NCI-H1417 (cell line): ENCODE data around the gene MCF2L.

ENCODE experiments used
- DNase-seq, 3 experiments: peaks; one replicate each; lab custom pipeline; 2025; lab: John Stamatoyannopoulos, UW

The MCF2L gene

GRCh38 chr13:112964971-112965492 is 4.0 kb upstream of the MCF2L start:
- no peak for DNase-seq

GRCh38 chr13:112965573-112966115 is 3.4 kb upstream of the MCF2L start:
- DNase-seq: no peak

- no peak for DNase-seq
Observed at GRCh38 chr13:112966776-112967175, 2.2 kb upstream of the MCF2L start.

DNA sequence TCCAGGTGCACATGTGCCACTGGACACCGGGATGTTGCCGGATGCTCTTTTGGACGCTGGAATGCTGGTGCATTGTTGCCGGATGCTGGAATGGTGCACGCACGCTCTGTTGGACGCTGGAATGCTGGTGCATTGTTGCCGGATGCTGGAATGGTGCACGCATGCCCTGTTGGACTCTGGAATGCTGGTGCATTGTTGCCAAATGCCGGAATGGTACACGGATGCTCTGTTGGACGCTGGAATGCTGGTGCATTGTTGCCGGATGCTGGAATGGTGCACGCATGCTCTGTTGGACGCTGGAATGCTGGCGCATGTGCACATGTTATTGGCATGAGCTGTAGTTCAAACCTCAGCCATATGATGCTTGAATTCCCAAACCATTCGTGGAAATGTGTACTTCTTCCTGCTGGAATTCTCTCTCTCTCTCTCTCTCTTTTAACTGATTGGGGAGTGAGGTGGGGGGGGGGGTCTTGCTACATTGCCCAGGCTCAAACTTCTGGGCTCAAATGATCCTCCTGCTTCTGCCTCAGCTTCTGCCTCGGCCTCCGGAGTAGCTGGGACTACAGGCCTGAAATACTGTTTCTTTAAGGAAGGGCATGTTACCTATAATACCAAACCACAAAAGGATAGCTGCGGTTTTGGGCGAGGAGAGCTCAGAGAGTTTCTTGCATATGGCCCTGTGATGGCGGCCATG is 1.2 kb upstream of the MCF2L start:
- DNase-seq: no peak

DNA sequence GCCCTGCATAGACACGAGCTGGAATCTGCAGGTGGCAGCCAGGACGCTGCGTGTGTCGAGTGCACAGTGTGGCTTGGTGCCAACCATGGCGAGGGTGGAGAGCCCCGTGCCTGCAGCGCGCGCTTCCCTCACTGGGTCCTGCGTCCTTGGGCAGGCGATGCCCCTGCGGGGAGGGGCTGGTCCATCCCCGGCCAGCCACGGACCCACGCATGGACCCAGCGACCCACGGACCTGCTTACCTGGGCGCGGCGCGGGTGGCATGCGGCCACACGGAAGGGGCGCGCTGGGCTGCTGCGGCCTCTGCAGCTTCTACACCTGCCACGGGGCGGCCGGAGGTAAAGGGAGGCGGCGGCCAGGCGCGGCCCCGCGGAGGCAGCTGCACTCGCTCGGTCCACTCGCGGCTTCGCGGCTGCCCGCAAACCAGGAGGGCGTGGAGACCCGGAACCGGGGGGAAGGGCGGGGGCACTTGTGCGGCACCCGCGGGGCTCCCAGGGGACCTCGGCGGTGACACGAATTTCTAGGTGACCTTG is 569 bp upstream of the MCF2L start:
- DNase-seq: peak; percentile 91 to 93 (median 93)

- peak in 2 of 3 experiments; percentile 61 to 70 for DNase-seq
Observed at GRCh38 chr13:112969692-112970338, 801 bp downstream of the MCF2L start.

DNA sequence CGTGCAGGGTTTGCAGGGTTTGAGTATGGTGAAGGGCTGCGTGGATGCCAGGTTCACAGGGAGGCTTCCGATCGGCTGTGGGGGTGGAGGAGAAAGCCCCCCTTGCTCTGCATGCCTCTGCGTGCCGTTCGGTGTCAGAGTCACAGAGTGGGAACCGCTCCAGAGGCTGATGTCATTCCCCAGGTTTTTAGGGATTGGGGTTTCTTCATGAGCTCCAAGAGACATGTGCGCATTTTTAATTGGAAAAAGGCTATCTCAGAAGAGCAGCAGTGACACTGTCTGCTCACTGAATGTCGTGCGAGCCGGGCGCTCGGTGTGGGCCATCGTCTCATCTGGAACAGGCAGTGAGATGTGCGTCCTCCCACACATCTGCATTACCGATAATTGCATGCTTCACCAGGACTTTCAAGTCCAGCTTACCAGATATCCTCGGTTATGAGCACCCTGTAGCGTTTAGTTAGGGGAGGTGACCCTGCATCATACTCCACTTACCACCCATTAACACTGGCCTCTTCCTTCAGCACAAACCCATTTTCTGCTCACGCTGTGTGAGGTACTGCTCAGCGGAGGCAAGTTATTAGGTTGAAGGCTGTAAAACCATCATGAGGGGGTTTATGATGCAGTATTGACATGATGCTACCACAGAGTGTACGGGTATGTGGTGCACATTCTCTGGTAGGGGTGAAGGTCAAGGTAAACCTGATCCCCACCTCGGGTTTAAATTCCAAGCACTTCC is 1.7 kb downstream of the MCF2L start:
- peak in 2 of 3 experiments; percentile 24 to 52 for DNase-seq

GRCh38 chr13:112971288-112971643 is 2.3 kb downstream of the MCF2L start:
- peak in 1 of 3 experiments; percentile 30 for DNase-seq

- DNase-seq: no peak
Observed at GRCh38 chr13:112972258-112972657, 3.2 kb downstream of the MCF2L start.

- peak; percentile 61 to 84 (median 83) for DNase-seq
Observed at GRCh38 chr13:112972867-112973576, 4.0 kb downstream of the MCF2L start.

DNA sequence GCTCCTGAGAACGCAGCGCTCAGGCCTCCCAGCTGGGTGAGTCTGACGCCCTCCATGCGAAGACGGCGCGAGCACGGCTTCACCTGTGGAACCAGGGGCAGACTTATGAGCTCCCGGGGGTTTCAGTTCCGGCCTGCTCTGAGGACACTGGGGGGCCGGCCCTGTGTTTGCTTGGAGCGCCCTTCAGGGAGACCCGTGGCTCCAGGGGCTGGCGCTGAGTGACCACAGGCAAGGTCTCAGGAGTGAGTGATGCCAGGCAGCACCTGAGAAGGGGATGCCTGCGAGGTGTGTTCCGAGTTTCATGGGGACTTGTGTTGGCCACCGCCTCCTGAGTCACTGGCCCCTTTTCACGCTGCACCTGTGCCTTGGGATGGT is 4.5 kb downstream of the MCF2L start:
- peak in 2 of 3 experiments; percentile 23 to 54 for DNase-seq

- no peak for DNase-seq
Observed at GRCh38 chr13:112974125-112974524, 5.1 kb downstream of the MCF2L start.

DNA sequence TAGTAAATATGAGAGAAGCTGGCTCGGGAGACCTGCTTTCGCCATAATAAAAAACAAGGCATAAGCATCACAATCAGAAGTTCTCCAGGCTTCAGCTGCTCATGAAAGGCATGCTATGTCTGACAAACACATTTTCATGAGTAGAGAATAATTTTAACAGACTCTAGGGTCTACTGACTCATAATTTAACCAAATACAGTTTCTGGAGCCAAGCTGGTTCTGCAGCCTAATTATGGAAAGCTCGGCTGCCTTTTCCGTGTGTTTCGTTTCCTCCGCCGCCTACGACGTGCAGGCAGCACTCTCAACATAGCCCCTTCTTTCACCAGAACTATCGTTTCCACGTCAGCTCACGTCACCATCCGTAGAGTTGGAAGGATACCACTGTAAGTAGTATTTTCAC is 5.7 kb downstream of the MCF2L start:
- DNase-seq: no peak

DNA sequence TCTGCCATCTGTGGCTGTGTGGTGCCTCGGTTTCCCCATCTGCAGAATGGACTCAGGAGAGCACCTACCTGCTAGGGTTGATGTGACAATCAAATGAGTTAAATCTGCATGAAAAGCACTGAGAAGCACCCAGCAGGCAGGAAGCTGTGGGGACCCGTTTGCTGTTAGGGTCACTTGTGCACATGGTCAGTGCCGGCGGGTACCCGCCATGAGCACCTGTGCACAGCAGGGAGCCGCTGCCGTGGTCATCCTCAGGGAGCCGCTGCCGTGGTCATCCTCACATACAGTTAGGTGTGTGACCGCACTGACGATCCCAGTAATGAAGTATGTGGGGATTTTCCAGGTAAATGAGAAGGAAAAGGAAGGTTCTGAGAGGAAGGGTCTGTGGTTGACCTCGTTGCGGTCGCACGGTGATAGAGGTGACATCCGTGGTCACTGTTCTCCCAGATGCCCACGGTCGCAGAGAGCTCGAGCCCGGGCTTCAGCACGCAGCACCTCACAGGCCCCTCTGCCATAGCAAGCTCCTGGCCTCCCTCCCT is 6.5 kb downstream of the MCF2L start:
- DNase-seq: no peak

DNA sequence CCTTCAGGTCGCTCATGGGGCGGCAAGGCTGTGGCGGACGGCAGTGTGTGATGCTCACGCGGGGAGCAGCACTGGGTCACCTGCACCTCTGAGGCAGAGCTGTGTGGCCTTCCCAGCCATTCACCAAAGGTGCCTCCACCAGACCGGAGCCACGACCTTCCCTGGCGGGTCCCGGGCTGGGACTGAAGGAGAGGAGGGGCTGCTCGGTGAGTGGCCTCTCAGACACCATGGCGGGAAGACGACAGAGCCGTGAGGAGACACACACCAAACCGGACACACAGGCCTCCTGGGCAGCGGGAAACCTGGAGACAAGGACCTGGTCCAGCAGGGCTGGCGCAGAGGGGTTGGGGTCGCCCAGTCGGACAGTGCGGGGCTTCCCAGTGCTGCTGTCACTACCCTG is 7.5 kb downstream of the MCF2L start:
- no peak for DNase-seq

GRCh38 chr13:112977091-112977490 is 8.1 kb downstream of the MCF2L start:
- no peak for DNase-seq

- no peak for DNase-seq
Observed at GRCh38 chr13:112977525-112977924, 8.5 kb downstream of the MCF2L start.

DNA sequence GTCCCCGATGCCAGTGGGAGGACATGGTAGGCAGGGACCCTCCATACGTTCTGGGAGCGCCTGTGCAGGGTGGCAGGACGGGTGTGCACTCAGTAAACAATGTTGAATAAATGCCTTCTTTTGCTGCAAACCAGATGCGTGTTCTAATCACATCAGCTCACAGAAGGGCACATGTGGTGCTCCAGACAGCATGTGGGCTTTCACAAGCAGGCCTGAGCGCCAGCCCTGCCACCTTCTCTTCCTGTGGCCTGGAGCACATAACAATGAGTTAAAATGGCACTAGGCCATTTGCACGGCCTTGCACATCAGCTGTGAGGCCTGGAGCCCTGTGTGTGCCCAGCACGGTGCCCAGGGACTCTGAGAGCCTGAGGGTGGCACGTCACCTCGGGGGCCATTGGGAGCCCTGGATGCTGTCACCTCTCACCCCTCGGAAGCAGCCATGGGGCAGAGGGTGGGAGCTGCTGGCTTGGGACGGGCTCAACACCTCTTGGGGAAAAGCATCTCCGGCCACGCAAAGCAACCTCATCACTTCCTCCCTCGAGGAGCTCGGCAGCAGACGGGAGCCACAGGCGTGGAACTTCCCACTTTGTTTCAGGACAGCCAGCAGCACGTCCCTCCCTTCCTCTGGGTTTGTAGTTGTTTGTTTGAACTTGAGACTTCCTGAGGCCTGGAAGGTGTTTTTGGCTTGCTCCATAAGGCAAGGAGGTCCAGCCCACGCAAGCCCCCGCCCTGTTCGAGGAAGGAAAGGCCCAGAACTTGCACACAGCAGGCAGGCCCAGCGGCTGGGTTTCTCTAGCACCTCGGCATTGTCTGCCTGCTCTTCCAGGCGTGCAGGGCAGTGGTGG is 9.8 kb downstream of the MCF2L start:
- DNase-seq: no peak

- DNase-seq: no peak
Observed at GRCh38 chr13:112979406-112979902, 10.4 kb downstream of the MCF2L start.

- peak in 2 of 3 experiments; percentile 24 to 48 for DNase-seq
Observed at GRCh38 chr13:112980434-112980833, 11.4 kb downstream of the MCF2L start.
